ENCODE measurements around the gene QSOX1. TPM values are rescaled to one million over a fixed set of nuclear protein-coding genes. Genes with fewer than 3 reads are reported as not detected.

Gene QSOX1
- total RNA-seq, 1 donor from 2014 or later = 156 TPM

DNA sequence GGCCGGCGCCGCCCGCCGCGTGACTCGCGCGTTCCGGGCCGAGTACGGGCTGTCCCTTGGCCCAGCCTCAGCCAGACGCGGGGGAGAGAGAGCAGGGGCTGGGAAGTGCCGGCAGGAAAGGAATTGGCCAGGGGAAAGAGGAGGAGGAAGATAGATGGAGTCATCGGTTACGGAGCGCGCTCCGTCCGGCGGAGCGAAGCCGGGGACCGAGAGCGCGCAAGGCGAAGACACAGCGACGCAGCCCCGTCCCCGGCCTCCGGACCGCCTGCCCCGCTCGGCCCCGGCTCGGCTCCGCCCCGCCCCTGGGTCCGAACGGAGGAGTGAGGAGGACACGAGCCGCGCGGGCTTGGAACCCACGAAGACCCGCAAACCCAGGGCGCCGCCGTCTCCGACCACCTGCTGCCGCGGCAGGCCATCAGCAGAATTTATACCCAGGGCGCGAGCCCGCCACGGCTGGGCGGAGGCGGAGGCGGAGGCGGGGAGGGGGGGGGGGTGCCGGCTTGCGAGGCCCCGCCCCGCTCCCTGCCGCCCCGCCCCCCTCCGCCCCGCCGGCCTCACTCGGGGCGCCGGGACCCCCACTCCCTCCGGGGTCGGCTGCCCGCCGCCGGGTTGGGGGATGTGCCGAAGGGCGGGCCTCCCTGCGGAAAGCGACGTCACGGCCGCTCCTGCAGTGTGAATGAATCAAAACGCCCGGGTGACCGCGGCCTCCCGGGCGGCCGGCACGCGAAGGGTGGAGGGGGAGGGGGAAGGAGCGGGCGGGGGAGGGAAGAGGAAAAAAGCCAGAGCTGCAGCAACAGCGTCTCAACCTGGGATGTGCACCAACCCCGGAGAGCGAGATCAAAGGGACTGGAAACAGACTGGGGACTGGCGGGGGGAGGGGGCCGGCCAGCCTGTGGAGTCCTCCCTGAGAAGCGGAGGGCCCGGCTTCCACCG is 75.1 kb downstream of the QSOX1 start, which contains the start of gene LHX4:
LHX4 (plus strand) TSS at position 782 of the 933 bp plus-strand sequence. CDS start 266 bp downstream, outside the sequence.
- Mint-ChIP-seq H3K36me3 (ENCODE audit: low read depth, unreplicated experiment) (peaks cover 2% of the 10 kb centered on the region), H3K9me3 (ENCODE audit: unreplicated experiment) (peaks cover 3% of the 10 kb centered on the region), H3K27ac (ENCODE audit: unreplicated experiment) (no peak within 1 kb of the TSS), H3K4me1 (ENCODE audit: low read depth, unreplicated experiment) (peaks cover 2% of the 10 kb centered on the region), H3K4me3 (ENCODE audit: unreplicated experiment) (peak within 1 kb of the TSS; percentile 68), H3K27me3 (ENCODE audit: low read depth, unreplicated experiment) (peaks cover 69% of the 10 kb centered on the region)
- Histone ChIP-seq H4K20me1 (ENCODE audit: insufficient read depth, low read length) (peaks cover 25% of the 10 kb centered on the region), H3K36me3 (ENCODE audit: insufficient read depth, low read length) (no peaks in the 10 kb centered on the region), H3K79me2 (ENCODE audit: insufficient read depth, low read length) (no peaks in the 10 kb centered on the region), H3K9me3 (ENCODE audit: insufficient read depth, low read depth, low read length) (no peaks in the 10 kb centered on the region), H2AFZ (ENCODE audit: low read depth, low read length) (peak within 1 kb of the TSS; percentile 83), H3K4me1 (ENCODE audit: insufficient read depth, low read length) (peaks cover 18% of the 10 kb centered on the region), H3K27me3 (ENCODE audit: insufficient read depth, low read length) (peaks cover 89% of the 10 kb centered on the region), H3K9ac (ENCODE audit: low read length) (peak within 1 kb of the TSS; percentile 41), H3K4me2 (ENCODE audit: low read length) (peak within 1 kb of the TSS; percentile 95), H3K4me3 (ENCODE audit: insufficient read depth, low read depth, low read length) (peak within 1 kb of the TSS; percentile 57), H3K27ac (ENCODE audit: low read depth, low read length) (no peak within 1 kb of the TSS)
- TF ChIP-seq EZH2 (IDR thresholded peaks at IDR 0.05; ENCODE audit: insufficient read depth, low read length) = peak; percentile 29
- TF ChIP-seq CTCF (IDR thresholded peaks at IDR 0.05; ENCODE audit: insufficient read depth, low read depth, low read length) = no peak
- no peak for FAIRE-seq
- no peak for DNase-seq (ENCODE audit: low read depth)

DNA sequence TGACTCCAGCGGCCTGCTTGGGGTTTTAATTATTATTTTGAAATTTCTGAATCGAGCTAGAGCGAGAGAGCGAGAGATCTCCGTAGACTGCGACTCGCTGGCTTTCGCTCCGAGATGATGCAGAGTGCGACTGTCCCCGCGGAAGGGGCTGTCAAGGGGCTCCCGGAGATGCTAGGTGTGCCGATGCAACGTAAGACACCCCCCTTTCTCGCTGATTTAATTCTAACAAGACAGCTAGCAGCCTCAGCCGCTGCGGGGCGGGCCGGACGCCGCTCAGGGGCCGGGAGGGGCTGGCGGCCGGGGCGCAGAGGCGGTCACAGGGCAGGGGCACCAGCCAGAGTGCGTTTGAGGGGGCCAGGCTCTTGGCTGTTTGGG is 75.7 kb downstream of the QSOX1 start:
- no peak for DNase-seq (ENCODE audit: low read depth)
- H3K36me3 ChIP-seq (ENCODE audit: insufficient read depth, low read length) = no peaks in the 10 kb centered on the region
- peak overlapping the region; percentile 41 for H3K9ac ChIP-seq (ENCODE audit: low read length)
- H3K9me3 Mint-ChIP-seq (ENCODE audit: unreplicated experiment) = peaks cover 3% of the 10 kb centered on the region
- no peak overlapping the region for H3K27ac ChIP-seq (ENCODE audit: low read depth, low read length)
- H3K4me3 ChIP-seq (ENCODE audit: insufficient read depth, low read depth, low read length) = peak overlapping the region; percentile 57
- H3K4me1 Mint-ChIP-seq (ENCODE audit: low read depth, unreplicated experiment) = peaks cover 2% of the 10 kb centered on the region
- no peak overlapping the region for H3K27ac Mint-ChIP-seq (ENCODE audit: unreplicated experiment)
- no peak for FAIRE-seq
- H3K4me2 ChIP-seq (ENCODE audit: low read length) = peak overlapping the region; percentile 95
- peak overlapping the region; percentile 68 for H3K4me3 Mint-ChIP-seq (ENCODE audit: unreplicated experiment)
- peaks cover 2% of the 10 kb centered on the region for H3K36me3 Mint-ChIP-seq (ENCODE audit: low read depth, unreplicated experiment)
- H4K20me1 ChIP-seq (ENCODE audit: insufficient read depth, low read length) = peaks cover 26% of the 10 kb centered on the region
- H3K79me2 ChIP-seq (ENCODE audit: insufficient read depth, low read length) = no peaks in the 10 kb centered on the region
- peaks cover 67% of the 10 kb centered on the region for H3K27me3 Mint-ChIP-seq (ENCODE audit: low read depth, unreplicated experiment)
- H3K4me1 ChIP-seq (ENCODE audit: insufficient read depth, low read length) = peaks cover 18% of the 10 kb centered on the region
- H3K27me3 ChIP-seq (ENCODE audit: insufficient read depth, low read length) = peaks cover 89% of the 10 kb centered on the region
- H3K9me3 ChIP-seq (ENCODE audit: insufficient read depth, low read depth, low read length) = no peaks in the 10 kb centered on the region
- TF ChIP-seq CTCF (IDR thresholded peaks at IDR 0.05; ENCODE audit: insufficient read depth, low read depth, low read length) (no peak), EZH2 (IDR thresholded peaks at IDR 0.05; ENCODE audit: insufficient read depth, low read length) (no peak)
- H2AFZ ChIP-seq (ENCODE audit: low read depth, low read length) = peak overlapping the region; percentile 69

Measured in astrocyte (in vitro differentiated cells and primary cell).